ENCODE data around the gene DCAKD.

The DCAKD gene, protein sequence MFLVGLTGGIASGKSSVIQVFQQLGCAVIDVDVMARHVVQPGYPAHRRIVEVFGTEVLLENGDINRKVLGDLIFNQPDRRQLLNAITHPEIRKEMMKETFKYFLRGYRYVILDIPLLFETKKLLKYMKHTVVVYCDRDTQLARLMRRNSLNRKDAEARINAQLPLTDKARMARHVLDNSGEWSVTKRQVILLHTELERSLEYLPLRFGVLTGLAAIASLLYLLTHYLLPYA

DNA sequence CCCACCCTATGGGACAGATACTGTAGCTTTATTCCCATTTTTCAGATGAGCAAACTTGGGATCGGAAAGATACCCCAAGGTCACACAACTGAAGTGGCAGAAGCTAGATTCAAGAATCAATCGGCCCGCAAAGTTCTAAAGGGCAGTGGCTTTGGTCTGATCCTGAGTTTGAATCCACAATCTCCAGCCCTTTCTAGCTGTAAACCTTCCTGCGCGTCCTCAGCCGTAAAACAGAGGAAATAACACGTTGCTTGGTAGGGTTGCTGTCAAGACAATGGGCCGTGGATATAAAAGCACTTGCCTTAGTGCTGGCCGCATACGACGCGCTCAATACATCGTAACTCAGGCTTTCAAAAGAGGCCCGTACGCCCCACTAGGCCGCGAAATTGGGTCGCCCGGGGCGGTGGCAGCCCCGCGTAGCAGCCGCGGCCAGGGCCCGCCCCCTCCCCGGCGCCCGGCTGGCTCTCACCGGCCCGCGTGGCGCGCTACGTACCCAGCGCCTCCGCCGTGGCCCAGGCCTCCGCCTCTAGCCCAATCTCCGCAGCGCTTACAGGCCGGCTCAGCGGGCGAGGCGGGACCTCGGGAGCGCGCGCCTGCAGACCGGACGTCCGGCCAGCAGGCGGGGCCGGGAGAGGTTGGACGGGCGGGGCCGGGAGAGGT, at the start of gene DCAKD:
Gene DCAKD, minus strand, starts transcription at position 573 of the 660 bp plus-strand sequence. CDS start 16,747 bp downstream, outside the sequence.
- DNase-seq (ENCODE audit: low read depth in 2 of 2) = peak; percentile 81 to 86

DNA sequence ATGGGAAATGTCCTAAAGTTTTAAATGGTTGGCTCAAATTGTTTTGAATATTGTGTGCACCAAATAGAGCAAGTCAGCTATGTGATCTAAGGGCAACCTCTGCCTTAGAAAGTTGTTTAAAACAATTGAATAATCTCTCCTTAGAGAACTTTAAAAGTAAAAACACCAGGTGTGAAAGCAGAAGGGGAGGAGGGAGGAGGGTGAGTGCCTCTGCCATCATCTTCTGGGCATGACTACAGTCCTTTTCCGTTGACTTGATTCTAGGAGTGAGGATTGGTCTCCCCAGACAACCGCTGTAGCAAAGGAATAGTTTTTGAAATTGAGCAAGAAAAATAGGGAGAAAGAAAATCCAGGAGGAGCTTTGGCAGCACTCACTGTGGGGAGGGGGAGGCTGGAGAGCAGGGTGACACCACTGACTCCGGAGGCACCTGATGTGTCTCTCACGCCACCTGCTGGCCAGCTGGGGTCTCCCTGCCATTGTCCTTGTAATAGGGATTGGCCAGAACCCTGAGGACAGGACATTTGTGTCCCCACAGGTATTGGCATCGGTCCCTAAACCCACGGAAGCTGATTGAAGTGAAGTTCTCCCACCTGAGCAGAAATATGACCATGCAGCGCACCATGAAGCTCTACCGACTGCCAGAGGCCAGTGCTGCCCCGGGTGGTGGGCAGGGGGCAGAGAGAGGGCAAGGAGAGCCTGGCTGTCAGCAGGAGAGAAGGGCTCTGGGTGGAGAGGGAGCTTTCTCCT, 47.6 kb upstream of the DCAKD start:
- peak; percentile 57 to 75 for DNase-seq (ENCODE audit: low read depth in 2 of 2)

DNA sequence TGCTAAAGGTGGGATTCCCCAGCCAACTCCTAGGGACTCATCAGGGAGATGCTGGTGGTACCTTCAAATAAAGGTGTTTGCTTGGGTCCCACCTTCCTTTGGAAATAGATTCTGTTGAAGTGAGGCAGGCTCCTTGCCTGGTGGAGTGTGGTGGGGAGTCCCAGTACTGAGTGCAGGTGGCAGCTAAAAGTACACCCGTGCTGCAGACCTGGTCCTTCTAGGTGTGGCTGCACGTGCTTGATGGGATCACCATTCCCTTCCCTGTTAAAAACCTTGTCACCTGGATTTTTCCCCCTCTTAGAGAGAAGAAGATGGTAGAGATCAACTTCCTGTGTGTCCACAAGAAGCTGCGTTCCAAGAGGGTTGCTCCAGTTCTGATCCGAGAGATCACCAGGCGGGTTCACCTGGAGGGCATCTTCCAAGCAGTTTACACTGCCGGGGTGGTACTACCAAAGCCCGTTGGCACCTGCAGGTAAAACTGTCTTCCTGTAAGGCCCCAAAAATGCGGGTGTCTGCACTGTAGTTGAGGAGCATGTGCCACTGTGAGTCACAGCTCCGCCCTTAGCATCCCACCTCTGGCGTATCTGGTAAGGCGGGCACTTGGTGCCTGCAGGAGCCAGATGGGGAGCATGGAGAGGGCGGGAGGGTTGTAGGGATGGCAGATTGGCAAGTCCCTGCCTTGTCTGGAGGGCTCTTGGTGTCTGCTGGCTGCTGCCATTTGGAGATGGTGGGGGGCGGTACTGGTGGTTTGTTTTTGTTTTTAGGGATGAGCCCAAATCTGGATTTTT, 46.8 kb upstream of the DCAKD start:
- no peak for DNase-seq (ENCODE audit: low read depth in 2 of 2)

DNA sequence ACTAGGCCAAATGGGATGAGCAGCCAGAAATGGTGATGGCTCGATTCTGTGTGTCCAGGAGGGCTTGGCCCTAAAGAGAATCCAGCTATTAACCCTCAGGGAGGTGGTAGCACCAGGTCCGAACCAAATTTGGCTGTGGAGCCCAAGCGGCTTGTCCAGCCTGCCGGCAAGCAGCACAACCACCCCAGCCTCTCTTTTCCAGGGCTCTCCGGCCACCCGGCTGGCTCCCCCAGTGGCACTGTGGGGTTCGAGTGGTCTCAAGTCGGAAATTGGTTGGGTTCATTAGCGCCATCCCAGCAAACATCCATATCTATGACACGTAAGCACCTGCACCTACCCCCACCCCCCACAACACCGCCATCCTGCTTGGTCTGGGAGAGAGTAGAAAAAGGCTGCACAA, 45.5 kb upstream of the DCAKD start:
- DNase-seq (ENCODE audit: low read depth in 2 of 2) = no peak

DNA sequence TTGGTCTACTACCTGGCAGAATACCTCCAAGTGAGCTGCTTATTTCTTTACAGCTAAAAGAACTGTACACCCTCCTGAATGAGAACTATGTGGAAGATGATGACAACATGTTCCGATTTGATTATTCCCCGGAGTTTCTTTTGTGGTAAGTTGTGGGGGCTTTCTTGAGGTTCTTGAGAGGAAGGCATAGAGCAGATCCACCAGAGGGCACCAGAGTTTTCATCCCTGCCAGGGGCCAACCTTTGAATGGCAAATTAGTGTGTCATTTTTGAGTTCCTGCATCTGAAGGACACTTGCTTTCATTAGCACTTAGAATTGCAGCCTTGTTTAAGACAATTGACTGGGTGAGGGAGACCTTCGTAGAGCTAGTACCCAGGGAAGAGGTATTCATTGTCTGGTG, 44.7 kb upstream of the DCAKD start:
- DNase-seq (ENCODE audit: low read depth in 2 of 2) = no peak

DNA sequence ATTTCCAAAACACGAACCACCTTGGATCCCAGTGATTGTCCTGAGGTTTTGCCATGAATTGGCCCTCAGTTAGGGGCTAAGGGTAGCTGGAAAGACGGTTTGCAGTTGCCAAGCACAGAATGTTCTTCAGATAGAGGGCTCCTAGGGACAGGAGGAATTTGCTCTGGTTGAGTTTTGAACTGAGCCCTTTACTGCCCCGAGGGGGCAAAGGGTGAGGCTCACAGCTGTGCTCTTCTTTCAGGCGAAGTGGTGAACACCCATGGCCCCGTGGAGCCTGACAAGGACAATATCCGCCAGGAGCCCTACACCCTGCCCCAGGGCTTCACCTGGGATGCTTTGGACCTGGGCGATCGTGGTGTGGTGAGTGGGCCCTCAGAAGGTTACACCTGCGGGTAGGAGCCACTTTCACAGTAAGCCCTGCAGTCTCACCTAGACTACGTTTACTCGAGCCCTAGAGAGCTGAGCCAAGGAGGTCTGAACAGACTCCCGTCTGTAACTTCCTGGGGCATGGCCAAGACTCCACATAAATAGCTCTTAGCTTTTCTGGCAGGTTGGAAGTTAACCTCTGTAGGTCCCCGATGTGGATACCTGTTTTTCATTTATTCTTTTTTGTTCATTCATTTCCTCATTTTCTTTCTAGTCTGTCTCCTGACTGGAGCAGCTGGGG, 42.1 kb upstream of the DCAKD start:
- no peak for DNase-seq (ENCODE audit: low read depth in 2 of 2)

DNA sequence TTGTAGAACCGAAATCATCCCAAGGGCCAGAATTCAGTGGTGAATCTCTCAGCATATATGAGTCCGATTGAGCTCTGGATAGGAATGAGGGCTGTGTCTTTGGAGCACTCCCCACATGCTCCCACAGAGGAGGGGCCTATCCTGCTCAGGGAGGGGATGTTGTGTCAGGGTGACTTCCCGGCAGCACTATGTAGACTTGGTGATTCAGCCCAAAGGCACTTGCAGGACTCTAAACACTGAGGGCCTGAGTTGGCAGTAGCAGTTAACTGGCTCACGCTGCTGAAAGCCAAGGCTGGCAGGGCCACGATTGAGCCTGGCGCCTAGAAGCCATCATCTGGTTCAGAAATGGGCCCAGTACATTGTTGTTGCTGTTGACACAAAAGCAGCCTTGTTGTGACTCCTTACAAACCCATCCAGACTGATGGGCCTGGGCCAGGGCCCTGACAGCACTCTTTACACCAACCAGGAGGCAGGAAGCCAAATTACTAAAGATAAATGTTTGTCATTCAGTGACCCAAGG, 41.5 kb upstream of the DCAKD start:
- DNase-seq (ENCODE audit: low read depth in 2 of 2) = no peak

DNA sequence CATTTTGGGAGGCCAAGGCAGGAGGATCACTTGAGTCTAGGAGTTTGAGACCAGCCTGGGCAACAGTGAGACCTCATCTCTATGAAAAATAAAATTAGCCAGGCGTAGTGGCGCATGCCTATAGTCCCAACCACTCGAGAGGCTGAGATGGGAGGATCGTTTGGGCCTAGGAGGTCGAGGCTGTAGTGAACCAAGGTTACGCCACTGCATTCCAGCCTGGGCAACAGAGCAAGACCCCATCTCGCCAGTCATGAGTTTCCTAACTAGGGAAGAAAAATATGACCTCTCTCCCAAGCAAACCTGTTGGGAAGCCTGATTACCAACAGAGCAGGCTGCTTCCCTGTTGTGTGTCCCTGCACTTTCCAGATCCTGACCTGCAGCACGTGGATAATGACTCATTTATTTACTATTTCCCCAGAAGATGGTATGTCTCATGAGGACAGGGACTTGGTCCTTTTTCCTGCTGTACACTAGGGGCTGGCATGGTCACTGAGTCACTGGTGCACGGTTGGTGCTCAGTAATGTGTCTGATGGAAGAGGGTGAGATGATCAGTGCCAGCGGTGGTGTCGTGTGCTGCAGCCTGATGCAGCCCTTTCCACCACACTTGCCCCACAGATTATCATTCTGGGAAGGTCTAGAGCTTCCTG, 40.5 kb upstream of the DCAKD start:
- no peak for DNase-seq (ENCODE audit: low read depth in 2 of 2)

DNA sequence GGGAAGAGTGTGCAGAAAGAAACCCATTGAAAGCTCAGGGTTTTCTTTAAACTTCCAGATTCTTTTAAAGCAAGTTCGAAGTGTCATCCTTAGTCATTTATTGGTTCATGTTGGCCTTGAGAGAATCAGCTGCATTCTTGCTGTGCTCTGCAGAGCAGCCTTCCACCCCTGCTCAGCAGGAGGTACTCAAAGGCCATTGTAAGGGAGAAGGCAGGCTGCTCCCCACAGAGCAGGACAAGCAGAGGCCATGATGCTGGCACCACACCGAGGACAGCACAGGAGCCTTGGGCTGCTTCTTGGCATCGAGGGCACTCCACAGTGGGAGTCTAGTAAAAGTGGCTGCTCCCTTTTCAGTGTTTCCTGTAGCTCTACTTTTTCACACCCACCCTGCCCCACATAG, 39.3 kb upstream of the DCAKD start:
- no peak for DNase-seq (ENCODE audit: low read depth in 2 of 2)

DNA sequence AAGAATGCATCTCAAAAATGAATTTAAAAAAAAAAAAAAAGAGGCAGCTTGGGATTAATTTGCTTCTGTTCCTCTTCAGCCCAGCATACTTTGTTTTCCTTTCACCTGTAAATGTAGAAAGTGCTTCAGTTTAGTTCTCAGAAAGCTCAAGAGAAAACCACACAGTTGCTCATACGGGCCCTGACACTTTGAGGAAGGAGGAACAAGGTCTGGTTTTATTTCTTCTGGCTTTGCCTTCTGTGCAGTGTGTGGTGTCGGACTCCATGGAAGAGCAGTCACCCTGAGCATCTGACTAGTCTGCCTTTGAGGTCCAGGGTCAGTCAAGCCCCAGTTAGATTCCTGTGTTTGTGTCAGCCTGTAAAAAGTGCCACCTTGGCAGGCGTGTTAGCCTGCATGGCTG, 37.3 kb upstream of the DCAKD start:
- no peak for DNase-seq (ENCODE audit: low read depth in 2 of 2)

DNA sequence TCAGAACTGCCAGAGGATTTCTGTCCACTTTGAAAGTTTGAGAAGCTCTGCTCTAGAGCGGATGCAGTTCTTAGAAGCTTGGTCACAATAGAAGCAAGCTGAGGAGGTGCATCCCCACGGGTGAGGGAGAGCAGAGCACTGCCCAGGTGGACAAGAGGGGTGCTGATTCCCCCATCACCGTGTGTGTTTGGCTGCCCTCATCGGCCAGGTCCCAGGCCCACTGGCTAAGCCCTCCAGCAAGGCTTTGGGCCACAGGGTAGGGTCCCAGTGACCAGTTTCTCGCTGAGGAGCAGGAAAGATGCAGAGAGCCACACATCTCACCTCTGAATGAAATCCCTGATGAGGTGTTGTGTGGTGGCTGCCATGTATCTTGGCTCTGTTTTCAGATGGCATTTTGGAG, 36.5 kb upstream of the DCAKD start:
- DNase-seq (ENCODE audit: low read depth in 2 of 2) = no peak

DNA sequence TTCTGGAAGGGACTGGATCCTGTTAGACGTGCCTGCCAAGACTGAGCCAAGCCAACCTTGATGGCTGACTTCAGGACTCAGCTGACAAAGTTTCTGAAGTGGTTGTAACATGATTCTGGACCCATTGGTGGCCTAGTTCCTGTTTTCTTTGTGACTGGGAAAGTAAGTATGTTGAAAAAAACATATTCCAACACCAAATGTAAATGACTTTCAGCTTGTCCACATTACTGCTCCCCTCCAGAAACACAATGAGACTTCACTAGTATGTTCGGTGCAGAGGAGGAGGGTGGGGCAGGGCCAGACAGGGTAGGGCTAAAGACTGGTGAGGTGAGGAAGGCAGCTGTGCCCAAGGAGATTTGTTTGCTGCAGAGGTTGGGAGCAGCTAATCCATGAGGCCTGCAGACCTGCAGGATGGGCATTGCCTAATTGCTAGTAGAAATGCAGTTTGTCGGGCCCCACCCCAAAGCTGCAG, 36.1 kb upstream of the DCAKD start:
- no peak for DNase-seq (ENCODE audit: low read depth in 2 of 2)

DNA sequence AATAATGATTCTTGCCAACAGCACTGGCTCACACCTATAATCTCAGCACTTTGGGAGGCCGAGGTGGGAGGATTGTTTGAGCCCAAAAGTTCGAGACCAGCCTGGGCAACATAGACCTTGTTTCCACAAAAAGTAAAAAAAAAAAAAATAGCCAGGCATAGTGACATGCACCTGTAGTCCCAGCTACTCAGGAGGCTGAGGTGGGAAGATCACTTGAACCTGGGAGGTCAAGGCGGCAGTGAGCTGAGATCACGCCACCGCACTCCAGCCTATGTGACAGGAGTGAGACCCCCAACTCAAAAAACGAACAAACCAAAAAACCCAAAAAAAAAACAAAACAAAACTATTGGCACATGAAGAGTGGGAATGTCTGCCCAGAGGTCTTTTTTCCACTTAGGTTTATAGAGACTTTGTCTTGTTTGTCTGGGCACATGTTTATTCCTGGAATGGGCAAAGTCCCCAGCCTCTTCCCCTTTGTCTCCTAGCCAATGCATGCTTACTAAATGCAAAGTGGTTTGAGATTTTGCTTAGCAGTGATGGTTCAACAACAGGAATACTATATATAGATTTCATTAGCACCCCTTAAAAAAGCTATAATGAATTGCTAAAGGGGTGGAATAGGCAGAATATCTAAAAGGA, 35.6 kb upstream of the DCAKD start:
- DNase-seq (ENCODE audit: low read depth in 2 of 2) = no peak

DNA sequence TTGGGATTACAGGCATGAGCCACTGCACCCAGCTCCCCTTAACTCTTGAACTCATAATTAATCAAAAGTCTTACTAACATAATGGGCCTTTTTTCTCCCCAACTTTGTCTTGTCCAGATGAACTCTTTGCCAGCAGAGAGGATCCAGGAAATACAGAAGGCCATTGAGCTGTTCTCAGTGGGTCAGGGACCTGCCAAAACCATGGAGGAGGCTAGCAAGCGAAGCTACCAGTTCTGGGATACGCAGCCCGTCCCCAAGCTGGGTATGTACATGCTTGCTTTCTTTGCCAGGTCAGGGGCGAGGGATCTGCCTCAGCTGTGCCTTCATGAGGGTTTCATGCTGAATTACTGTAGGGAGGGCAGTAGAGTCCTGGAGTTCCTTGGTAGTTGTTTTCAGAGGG, 35.0 kb upstream of the DCAKD start:
- DNase-seq (ENCODE audit: low read depth in 2 of 2) = no peak

DNA sequence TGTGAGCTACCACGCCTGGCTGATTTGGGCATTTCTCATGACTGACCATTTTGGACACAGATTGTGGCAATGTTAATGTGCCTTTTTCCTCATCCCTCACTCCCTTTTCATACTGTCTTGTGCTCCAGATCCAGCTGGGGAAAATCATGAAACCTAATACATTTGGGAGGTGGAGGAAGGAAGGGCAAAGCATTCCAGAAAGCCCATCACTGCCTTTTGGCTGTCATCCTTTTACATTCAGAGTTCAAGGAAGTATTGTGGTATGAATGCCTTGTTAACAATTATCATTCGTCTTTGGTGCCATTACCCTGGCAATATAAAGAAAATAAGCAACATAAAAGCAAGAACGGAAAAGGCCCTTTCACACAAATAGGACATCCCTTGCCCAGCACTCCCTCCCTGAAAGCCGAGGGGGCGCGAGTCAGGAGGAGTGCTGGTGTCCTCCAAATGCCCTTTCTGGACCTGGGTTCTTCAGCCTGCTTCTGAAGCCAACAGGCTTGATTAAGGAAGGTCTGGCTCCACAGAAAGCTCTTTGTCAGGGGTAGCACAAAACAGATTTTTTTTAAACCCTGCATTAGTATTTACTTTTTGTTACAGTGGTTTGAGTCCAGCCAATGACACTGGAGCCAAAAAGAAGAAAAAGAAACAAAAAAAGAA, 29.7 kb upstream of the DCAKD start:
- no peak for DNase-seq (ENCODE audit: low read depth in 2 of 2)

DNA sequence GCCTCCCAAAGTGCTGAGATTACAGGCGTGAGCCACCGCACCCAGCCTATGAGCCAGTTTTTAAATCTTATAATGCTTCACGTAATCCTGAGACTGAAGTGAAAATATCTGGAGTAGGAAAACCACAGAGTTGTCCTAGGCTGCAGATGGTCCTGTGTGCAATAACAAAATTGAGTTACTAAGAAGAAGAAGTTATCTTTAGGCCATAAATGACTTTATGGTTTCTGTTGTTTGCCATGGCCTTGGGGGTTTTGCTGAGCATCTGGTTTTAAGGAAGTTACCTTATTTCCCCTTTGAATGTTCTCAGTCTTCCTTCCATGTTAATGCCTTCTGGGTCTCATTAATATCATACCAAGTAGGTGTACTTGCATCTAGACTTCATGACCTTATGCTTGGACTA, 26.2 kb upstream of the DCAKD start:
- no peak for DNase-seq (ENCODE audit: low read depth in 2 of 2)

DNA sequence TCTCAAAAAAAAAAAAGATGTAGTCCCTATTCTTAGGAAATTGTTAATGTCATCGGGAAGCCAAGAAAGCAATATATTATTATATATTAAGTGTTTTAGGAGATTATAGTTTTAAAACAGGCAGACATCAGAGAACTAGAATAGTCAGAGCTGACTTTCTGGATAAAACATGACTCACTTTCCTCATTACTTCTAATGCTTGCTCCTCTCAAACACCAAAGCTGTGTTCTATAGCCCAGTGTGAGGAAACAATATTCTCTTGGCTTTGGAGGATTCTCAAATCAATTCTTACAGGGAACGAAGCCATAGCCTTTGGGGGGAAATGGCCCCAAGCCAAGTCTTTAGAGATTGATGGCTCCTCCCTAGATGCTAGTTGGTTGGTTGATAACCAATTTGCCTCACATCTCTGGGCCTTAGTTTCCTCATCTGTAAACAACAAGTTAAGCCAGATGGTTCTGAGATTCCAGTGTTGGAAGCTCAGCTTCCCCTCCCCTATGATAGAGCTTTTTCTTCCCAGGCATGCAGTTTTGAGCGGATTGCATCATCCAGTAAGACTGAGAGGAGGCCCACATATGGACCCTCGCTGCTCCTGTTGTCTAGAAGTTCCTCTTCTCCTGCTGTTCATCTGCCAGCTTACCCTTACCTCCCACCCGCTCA, 22.1 kb upstream of the DCAKD start:
- no peak for DNase-seq (ENCODE audit: low read depth in 2 of 2)

DNA sequence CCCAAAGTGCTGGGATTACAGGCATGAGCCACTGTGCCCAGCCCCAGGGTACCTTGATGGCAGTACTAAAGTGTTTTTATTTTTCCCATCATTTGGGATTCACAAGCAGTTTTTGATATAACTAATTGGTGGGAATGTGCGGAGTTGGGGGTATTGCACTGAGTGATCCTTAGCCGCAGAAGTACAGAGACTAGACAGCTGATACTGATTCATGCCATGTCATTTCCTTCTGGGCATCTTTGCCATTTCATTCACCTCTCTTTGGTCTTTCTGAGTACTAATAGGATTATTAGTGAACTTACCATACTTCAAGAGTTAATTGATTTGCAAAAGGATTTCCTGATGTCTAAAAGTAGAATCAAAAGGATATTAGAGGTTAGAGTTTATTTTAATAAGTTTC, 19.4 kb upstream of the DCAKD start:
- DNase-seq (ENCODE audit: low read depth in 2 of 2) = no peak

DNA sequence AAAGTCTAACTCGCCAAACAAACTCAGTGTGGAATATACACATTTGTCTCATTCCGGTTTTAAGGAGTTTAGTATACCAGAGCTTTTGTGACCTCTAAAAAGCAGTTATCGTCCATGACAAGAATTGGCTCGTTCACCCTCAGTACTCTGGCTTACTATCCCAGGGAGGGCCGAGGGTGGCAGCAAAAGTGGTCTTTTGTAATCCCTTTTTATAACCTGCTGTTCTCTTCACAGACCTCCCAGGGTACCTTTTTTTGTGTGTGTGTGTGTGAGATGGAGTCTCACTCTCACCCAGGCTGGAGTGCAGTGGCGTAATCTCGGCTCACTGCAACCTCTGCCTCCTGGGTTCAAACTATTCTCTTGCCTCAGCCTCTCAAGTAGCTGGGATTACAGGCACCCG, 18.6 kb upstream of the DCAKD start:
- DNase-seq (ENCODE audit: low read depth in 2 of 2) = no peak

All from activated CD4-positive, alpha-beta T cell treated with anti-CD3 and anti-CD28 coated beads for 24 hours (primary cell).